VCaP (cell line): ENCODE measurements around the gene GABRR2.
"Not testable (repeated sequence)": the region's sequence is repeated elsewhere in the genome, so short reads cannot be mapped to it uniquely, and the experiment has no call there.

Source experiments
- H3K27ac ChIP-seq: fragments of 450-650 bp; 2 replicates; pipeline ENCODE4 v1.5.1; 2017
- CTCF ChIP-seq: fragments of 450-650 bp; conservative IDR thresholded peaks from 2 replicates; pipeline ENCODE4 v1.5.1; 2017; ENCODE audit warnings: mild to moderate bottlenecking, moderate library complexity

Gene GABRR2

GRCh38 chr6:89299466-89299850 lies 15.6 kb downstream of the GABRR2 start:
- H3K27ac ChIP-seq: no peak overlapping the region
- TF ChIP-seq CTCF: no peak

GRCh38 chr6:89298680-89299465 lies 16.2 kb downstream of the GABRR2 start:
- TF ChIP-seq CTCF: no peak

GRCh38 chr6:89297695-89298351 lies 17.3 kb downstream of the GABRR2 start:
- TF ChIP-seq CTCF: no peak
- H3K27ac ChIP-seq: no peak overlapping the region

More at GRCh38 chr6:89298680-89299465, 16.2 kb downstream of the GABRR2 start:
- no peak overlapping the region for H3K27ac ChIP-seq

- no peak overlapping the region for H3K27ac ChIP-seq
- no peak for TF ChIP-seq CTCF
Measured at GRCh38 chr6:89295981-89296380, 19.1 kb downstream of the GABRR2 start.

- not testable (repeated sequence) for H3K27ac ChIP-seq
Measured at GRCh38 chr6:89295116-89295515, 20.0 kb downstream of the GABRR2 start.

- H3K27ac ChIP-seq: no peak overlapping the region
- TF ChIP-seq CTCF: no peak
Measured at GRCh38 chr6:89291256-89291819, 23.8 kb downstream of the GABRR2 start.

GRCh38 chr6:89290401-89291155 lies 24.5 kb downstream of the GABRR2 start:
- TF ChIP-seq CTCF: no peak
- no peak overlapping the region for H3K27ac ChIP-seq
